Skeletal muscle cell (primary cell): ENCODE data around the gene DPP6.

Experiments
- DNase-seq: peaks from one replicate; pipeline ENCODE4 v3.0.0-alpha.2; 2010; ENCODE audit warnings: low read depth
- H3K4me3 ChIP-seq: 2 replicates; pipeline ENCODE4 v1.5.1; 2011; ENCODE audit warnings: low read depth, mild to moderate bottlenecking, control low read depth, low read length, moderate library complexity

The DPP6 gene

GRCh38 chr7:154855366-154855765, 803.2 kb downstream of the DPP6 start:
- H3K4me3 ChIP-seq, result no peak overlapping the region
- no peak for DNase-seq

- DNase-seq, result no peak
- no peak overlapping the region for H3K4me3 ChIP-seq
Measured at GRCh38 chr7:154856733-154857132, 804.5 kb downstream of the DPP6 start.

GRCh38 chr7:154857240-154857639, 805.0 kb downstream of the DPP6 start:
- H3K4me3 ChIP-seq, result no peak overlapping the region
- no peak for DNase-seq

GRCh38 chr7:154857728-154858681, 805.8 kb downstream of the DPP6 start:
- no peak overlapping the region for H3K4me3 ChIP-seq
- DNase-seq, result no peak

- no peak overlapping the region for H3K4me3 ChIP-seq
- DNase-seq, result no peak
Measured at GRCh38 chr7:154858836-154859537, 806.8 kb downstream of the DPP6 start.

- DNase-seq, result no peak
- no peak overlapping the region for H3K4me3 ChIP-seq
Measured at GRCh38 chr7:154859747-154860620, 807.8 kb downstream of the DPP6 start.

- H3K4me3 ChIP-seq, result no peak overlapping the region
- no peak for DNase-seq
Measured at GRCh38 chr7:154860621-154861375, 808.6 kb downstream of the DPP6 start.

GRCh38 chr7:154861589-154861988, 809.4 kb downstream of the DPP6 start:
- DNase-seq, result no peak
- no peak overlapping the region for H3K4me3 ChIP-seq

GRCh38 chr7:154862153-154862791, 810.1 kb downstream of the DPP6 start:
- no peak overlapping the region for H3K4me3 ChIP-seq
- no peak for DNase-seq

- DNase-seq, result no peak
- no peak overlapping the region for H3K4me3 ChIP-seq
Measured at GRCh38 chr7:154863766-154864522, 811.7 kb downstream of the DPP6 start.

- H3K4me3 ChIP-seq, result no peak overlapping the region
- no peak for DNase-seq
Measured at GRCh38 chr7:154864523-154864891, 812.3 kb downstream of the DPP6 start.

- DNase-seq, result no peak
- H3K4me3 ChIP-seq, result no peak overlapping the region
Measured at GRCh38 chr7:154865984-154866685, 813.9 kb downstream of the DPP6 start.

GRCh38 chr7:154867068-154867467, 814.9 kb downstream of the DPP6 start:
- no peak for DNase-seq
- no peak overlapping the region for H3K4me3 ChIP-seq

- no peak for DNase-seq
Measured at GRCh38 chr7:154868921-154869320, 816.7 kb downstream of the DPP6 start.

GRCh38 chr7:154869436-154869835, 817.2 kb downstream of the DPP6 start:
- no peak overlapping the region for H3K4me3 ChIP-seq
- DNase-seq, result no peak

More at GRCh38 chr7:154868921-154869320, 816.7 kb downstream of the DPP6 start:
- no peak overlapping the region for H3K4me3 ChIP-seq

- no peak overlapping the region for H3K4me3 ChIP-seq
- DNase-seq, result no peak
Measured at GRCh38 chr7:154871507-154871906, 819.3 kb downstream of the DPP6 start.
